Tibial nerve (tissue), 4 donors: ENCODE data around the gene MYCT1. TPM values are rescaled to one million over a fixed set of nuclear protein-coding genes. Genes with fewer than 3 reads are reported as not detected.

Experiments
- DNase-seq, 2 donors: peaks; one replicate each; pipeline ENCODE4 v3.0.0-alpha.2; 2019; ENCODE audit warnings: low spot score in 2 of 2
- H3K27ac ChIP-seq, 4 donors: fragments of 200-600 bp; sonication (generic) in 3 of 4; one replicate each; pipeline ENCODE4 v1.5.1; 2017 to 2019; ENCODE audit warnings: mild to moderate bottlenecking in 1 of 4
- H3K27me3 ChIP-seq, 2 donors: fragments of 200-600 bp; sonication (generic) in 1 of 2; one replicate each; pipeline versions ENCODE4 v1.5.1 to v1.6.0; 2017 to 2019
- H3K36me3 ChIP-seq, 3 donors: fragments of 200-600 bp; sonication (generic); one replicate each; pipeline ENCODE4 v1.5.1; 2018 to 2019
- H3K4me1 ChIP-seq, 4 donors: fragments of 200-600 bp; sonication (generic) in 3 of 4; one replicate each; pipeline ENCODE4 v1.5.1; 2017 to 2019
- H3K4me3 ChIP-seq, 4 donors: fragments of 200-600 bp; sonication (generic) in 3 of 4; one replicate each; pipeline ENCODE4 v1.5.1; 2017 to 2019; ENCODE audit warnings: mild to moderate bottlenecking in 1 of 4, moderate library complexity in 1 of 4
- H3K9me3 ChIP-seq, 4 donors: fragments of 200-600 bp; sonication (generic) in 3 of 4; one replicate each; pipeline ENCODE4 v1.5.1; 2017 to 2019
- CTCF ChIP-seq, 5 experiments: fragments of 200-600 bp in 3 of 5; fragments of 450-650 bp in 2 of 5; sonication (generic) in 3 of 5; IDR thresholded peaks; one replicate each; pipeline ENCODE4 v1.5.1; 2016 to 2019; ENCODE audit warnings: antibody characterized with exemption in 5 of 5, mild to moderate bottlenecking in 3 of 5, moderate library complexity in 2 of 5
- EP300 ChIP-seq, 2 donors: sonication (generic); formaldehyde crosslinking; IDR thresholded peaks; one replicate each; pipeline ENCODE4 v1.6.1; 2017; ENCODE audit warnings: antibody characterized with exemption in 2 of 2, mild to moderate bottlenecking in 1 of 2
- POLR2A ChIP-seq, 2 donors: fragments of 450-650 bp; IDR thresholded peaks; one replicate each; pipeline ENCODE4 v1.6.1; 2017; ENCODE audit warnings: antibody characterized with exemption in 2 of 2, mild to moderate bottlenecking in 2 of 2, moderate library complexity in 2 of 2
- WGBS, 2 donors: methylation state at CpG; one replicate each; pipeline ENCODE4 v1.1.5; 2018; 5-methylcytosine and 5-hydroxymethylcytosine counted together
- total RNA-seq, 4 donors: library from RNA; depleted of rRNA; stranded (reverse); fragments of >200 nt; gene quantifications; one replicate each; pipeline ENCODE4 v1.1.0, GENCODE V29; 2016

MYCT1 gene
- total RNA-seq, 4 donors from 2014 or later: 13.6 to 31.2 (median 21.2) TPM

- DNase-seq: no peak
- H3K27ac ChIP-seq: no peak overlapping the region
- no peak overlapping the region for H3K4me3 ChIP-seq
- no peaks in the 10 kb centered on the region for H3K27me3 ChIP-seq
- WGBS, 2 donors: 79 to 80% methylated on average over 4 of the region's 4 CpGs
- H3K36me3 ChIP-seq: no peaks in the 10 kb centered on the region
- H3K4me1 ChIP-seq: no peaks in the 10 kb centered on the region
- TF ChIP-seq POLR2A (IDR thresholded peaks at IDR 0.05) (no peak), CTCF (IDR thresholded peaks at IDR 0.05) (no peak), EP300 (IDR thresholded peaks at IDR 0.05) (no peak)
- no peaks in the 10 kb centered on the region for H3K9me3 ChIP-seq
Observed at GRCh38 chr6:152745509-152746171, 47.9 kb downstream of the MYCT1 start.

GRCh38 chr6:152746172-152746553 lies 48.5 kb downstream of the MYCT1 start:
- no peaks in the 10 kb centered on the region for H3K36me3 ChIP-seq
- no peaks in the 10 kb centered on the region for H3K9me3 ChIP-seq
- H3K27ac ChIP-seq: no peak overlapping the region
- H3K27me3 ChIP-seq: no peaks in the 10 kb centered on the region
- no peak for DNase-seq
- H3K4me3 ChIP-seq: no peak overlapping the region
- 61 to 76% methylated on average over 2 of the region's 2 CpGs for WGBS, 2 donors
- no peaks in the 10 kb centered on the region for H3K4me1 ChIP-seq
- TF ChIP-seq EP300 (IDR thresholded peaks at IDR 0.05) (no peak), CTCF (IDR thresholded peaks at IDR 0.05) (no peak), POLR2A (IDR thresholded peaks at IDR 0.05) (no peak)

- Histone ChIP-seq H3K36me3 (no peaks in the 10 kb centered on the region), H3K9me3 (no peaks in the 10 kb centered on the region), H3K27ac (no peak overlapping the region), H3K4me3 (no peak overlapping the region), H3K4me1 (no peaks in the 10 kb centered on the region), H3K27me3 (no peaks in the 10 kb centered on the region)
- no peak for DNase-seq
- 43 to 52% methylated on average over 1 of the region's 1 CpG for WGBS, 2 donors
- TF ChIP-seq POLR2A (IDR thresholded peaks at IDR 0.05): no peak
- peak in 2 of 5 experiments; percentile 8 to 22 for TF ChIP-seq CTCF (IDR thresholded peaks at IDR 0.05)
- TF ChIP-seq EP300 (IDR thresholded peaks at IDR 0.05): no peak
Observed at GRCh38 chr6:152748843-152749242, 51.1 kb downstream of the MYCT1 start.

GRCh38 chr6:152749336-152749735 lies 51.6 kb downstream of the MYCT1 start:
- 82% methylated on average over 1 of the region's 1 CpG for WGBS, 2 donors
- H3K36me3 ChIP-seq: no peaks in the 10 kb centered on the region
- DNase-seq: no peak

More at GRCh38 chr6:152749336-152749735, 51.6 kb downstream of the MYCT1 start:
- Histone ChIP-seq H3K9me3 (no peaks in the 10 kb centered on the region), H3K27me3 (no peaks in the 10 kb centered on the region), H3K4me1 (no peaks in the 10 kb centered on the region), H3K27ac (no peak overlapping the region), H3K4me3 (no peak overlapping the region)
- TF ChIP-seq CTCF (IDR thresholded peaks at IDR 0.05) (no peak), POLR2A (IDR thresholded peaks at IDR 0.05) (no peak), EP300 (IDR thresholded peaks at IDR 0.05) (no peak)
